Neural progenitor cell (in vitro differentiated cells): ENCODE data around the gene GIGYF2.

Source experiments
- CTCF ChIP-seq: fragments of 200-600 bp; sonication (generic); IDR thresholded peaks from 2 replicates; pipeline ENCODE4 v1.5.1; 2017; ENCODE audit warnings: antibody characterized with exemption, mild to moderate bottlenecking
- EZH2 ChIP-seq: fragments of 200-600 bp; sonication (generic); IDR thresholded peaks from 2 replicates; pipeline ENCODE4 v1.6.1; 2017; ENCODE audit warnings: antibody characterized with exemption, mild to moderate bottlenecking, moderate library complexity
- EZH2phosphoT487 ChIP-seq: fragments of 200-600 bp; sonication (generic); IDR thresholded peaks from 2 replicates; pipeline ENCODE4 v1.6.1; 2017; ENCODE audit warnings: antibody characterized with exemption

- TF ChIP-seq CTCF (no peak), EZH2 (no peak), EZH2phosphoT487 (no peak)
Observed at GRCh38 chr2:232744963-232745362, 47.8 kb downstream of the GIGYF2 start.
